GM12878 (cell line): ENCODE data around the gene ATG5. TPM values are rescaled to one million over a fixed set of nuclear protein-coding genes. Genes with fewer than 3 reads are reported as not detected.

Experiments used
- ATAC-seq: fragments of 200-7000 bp; cut with Tn5 transposase; 3 replicates; pipeline ENCODE4 v1.9.1; 2020; ENCODE audit warnings: mild to moderate bottlenecking, moderate library complexity
- BruUV-seq: library from RNA; stranded (reverse); fragments of 400-500 nt; replicated peaks from 2 replicates; lab custom pipeline; 2021; lab: Mats Ljungman, UMichigan
- CTCF ChIA-PET: fragments of 300-600 bp; sonication (Branson Sonifier 250); formaldehyde crosslinking; extraction: SDS; loops from one replicate; lab custom pipeline; 2021; ENCODE audit warnings: inconsistent platforms; lab: Yijun Ruan, JAX
- POLR2A ChIA-PET: fragments of 350-600 bp; formaldehyde crosslinking; extraction: SDS; loops from one replicate; lab custom pipeline; 2021; ENCODE audit warnings: inconsistent platforms; lab: Charles Lee
- RAD21 ChIA-PET: fragments of 300-600 bp; sonication (Branson Sonifier 250); formaldehyde crosslinking; loops from one replicate; lab custom pipeline; 2023; ENCODE audit warnings: antibody characterized with exemption; ENCODE audit not compliant: unreplicated experiment; lab: Charles Lee
- SMC1A ChIA-PET: fragments of 300-600 bp; sonication (Branson Sonifier 250); formaldehyde crosslinking; loops from one replicate; lab custom pipeline; 2023; ENCODE audit not compliant: unreplicated experiment, uncharacterized antibody; lab: Charles Lee
- DNase-seq: peaks from one replicate; pipeline ENCODE4 v3.0.0-alpha.2; 2011; ENCODE audit warnings: low read depth, low spot score
- FAIRE-seq: peaks from 3 replicates; lab custom pipeline; 2011; peaks lifted over from hg19 to GRCh38; lab: Jason Lieb, UNC
- H2AFZ ChIP-seq: 2 replicates; pipeline ENCODE4 v1.6.0; 2011; ENCODE audit warnings: low read depth, low read length, control low read depth; ENCODE audit not compliant: control insufficient read depth
- H3K27ac ChIP-seq: 2 replicates; pipeline ENCODE4 v1.5.1; 2011; ENCODE audit warnings: control low read depth; ENCODE audit not compliant: control insufficient read depth, insufficient read depth
- H3K27me3 ChIP-seq, 2 experiments: replicated peaks in 1 of 2; 2 replicates each; pipeline versions ENCODE4 v1.6.0 to v1.6.1; 2011; ENCODE audit warnings: low read length in 1 of 2; ENCODE audit not compliant: control insufficient read depth in 2 of 2, insufficient read depth in 2 of 2
- H3K36me3 ChIP-seq, 2 experiments: 2 replicates each; pipeline ENCODE4 v1.5.1; 2011; ENCODE audit warnings: low read length in 1 of 2; ENCODE audit not compliant: control insufficient read depth in 2 of 2, insufficient read depth in 2 of 2
- H3K4me1 ChIP-seq: 2 replicates; pipeline ENCODE4 v1.6.1; 2011; ENCODE audit warnings: mild to moderate bottlenecking, low read length, moderate library complexity, mixed read lengths; ENCODE audit not compliant: control insufficient read depth, insufficient read depth
- H3K4me2 ChIP-seq: 2 replicates; pipeline ENCODE4 v1.6.0; 2011; ENCODE audit warnings: control low read depth; ENCODE audit not compliant: control insufficient read depth, insufficient read depth
- H3K4me3 ChIP-seq: fragments of 200-600 bp; sonication (generic); 2 replicates; pipeline ENCODE4 v1.5.1; 2016
- H3K79me2 ChIP-seq: 2 replicates; pipeline ENCODE4 v1.6.0; 2011; ENCODE audit warnings: low read length; ENCODE audit not compliant: control insufficient read depth, insufficient read depth
- H3K9ac ChIP-seq: 2 replicates; pipeline ENCODE4 v1.8.0; 2011; ENCODE audit warnings: low read length, control low read depth, mixed read lengths; ENCODE audit not compliant: control insufficient read depth, insufficient read depth
- H3K9me3 ChIP-seq: replicated peaks from 3 replicates; pipeline ENCODE4 v1.5.1; 2011; ENCODE audit warnings: mild to moderate bottlenecking, low read length; ENCODE audit not compliant: control insufficient read depth, insufficient read depth
- H4K20me1 ChIP-seq: 2 replicates; pipeline ENCODE4 v1.6.0; 2011; ENCODE audit not compliant: control insufficient read depth, insufficient read depth
- ESRRA ChIP-seq: IDR thresholded peaks from 2 replicates; pipeline ENCODE4 v1.6.1; 2012; ENCODE audit warnings: mild to moderate bottlenecking, low read length, improper control_type of control experiment
- EZH2 ChIP-seq: IDR thresholded peaks from 2 replicates; pipeline ENCODE4 v1.6.1; 2012; ENCODE audit warnings: low read depth, mild to moderate bottlenecking, control low read depth, inconsistent platforms, low read length, borderline replicate concordance; ENCODE audit not compliant: control insufficient read depth
- HDGF ChIP-seq: fragments of 450-650 bp; IDR thresholded peaks from 2 replicates; pipeline ENCODE4 v1.6.1; 2016; ENCODE audit warnings: antibody characterized with exemption
- IKZF2 ChIP-seq, 2 experiments: fragments of 450-650 bp; IDR thresholded peaks; 2 replicates each; pipeline ENCODE4 v1.6.1; 2017; ENCODE audit warnings: mild to moderate bottlenecking in 2 of 2, moderate library complexity in 2 of 2
- IRF4 ChIP-seq: IDR thresholded peaks from 2 replicates; pipeline ENCODE4 v1.6.1; 2011; ENCODE audit warnings: low read depth, low read length
- MYB ChIP-seq: fragments of 150-350 bp; IDR thresholded peaks from 2 replicates; pipeline ENCODE4 v1.6.1; 2014; ENCODE audit warnings: mild to moderate bottlenecking, low read depth, low read length, borderline replicate concordance
- NR2F1 ChIP-seq: fragments of 450-650 bp; conservative IDR thresholded peaks from 2 replicates; pipeline ENCODE4 v1.6.1; 2017; ENCODE audit warnings: mild to moderate bottlenecking
- PML ChIP-seq: IDR thresholded peaks from 2 replicates; pipeline ENCODE4 v1.6.1; 2012; ENCODE audit warnings: low read length, inconsistent platforms
- SRF ChIP-seq, 2 experiments: IDR thresholded peaks; 2 replicates each; pipeline ENCODE4 v1.6.1; 2011; ENCODE audit warnings: low read depth in 2 of 2, low read length in 2 of 2, mild to moderate bottlenecking in 1 of 2, moderate library complexity in 1 of 2
- TCF7 ChIP-seq: IDR thresholded peaks from 2 replicates; pipeline ENCODE4 v1.6.1; 2014; ENCODE audit warnings: antibody characterized with exemption, borderline replicate concordance
- ZBED1 ChIP-seq: IDR thresholded peaks from 2 replicates; pipeline ENCODE4 v1.6.1; 2016; ENCODE audit warnings: borderline replicate concordance
- WGBS: methylation state at CpG from one replicate; pipeline ENCODE4 v1.1.6; 2016; ENCODE audit warnings: low lambda C conversion rate; ENCODE audit not compliant: insufficient replicate concordance, insufficient coverage; ENCODE audit errors: missing lambda C conversion rate; 5-methylcytosine and 5-hydroxymethylcytosine counted together
- in situ Hi-C: fragments of 300-500 bp; cut with MboI; formaldehyde crosslinking; loops from 9 replicates; pipeline ENCODE4 v1.14.3; 2018; ENCODE audit warnings: mixed read lengths
- intact Hi-C: fragments of 100-400 bp; cut with micrococcal nuclease; formaldehyde crosslinking; loops from one replicate; pipeline ENCODE4 v1.14.2; 2022; ENCODE audit not compliant: unreplicated experiment
- polyA plus RNA-seq, 11 experiments: library from polyadenylated mRNA; depleted of rRNA in 4 of 11; unstranded in 6 of 11; stranded (reverse) in 5 of 11; fragments of >200 nt; fragmentation: Nextera tagmentation in 4 of 11; fragmentation: Illumina TruSeq in 1 of 11; extraction: Ambion mirVana in 4 of 11; extraction: Trizol in 1 of 11; gene quantifications; 1 replicate in 1 of 11; 2 replicates in 10 of 11; pipeline versions ENCODE4 v1.2.1 to v1.2.3, GENCODE V29; 2011 to 2016; ENCODE audit warnings: inconsistent platforms in 2 of 11, missing spikeins in 2 of 11, low read depth in 1 of 11
- total RNA-seq, 4 experiments: library from RNA; depleted of rRNA in 3 of 4; stranded (reverse); fragments of >200 nt in 3 of 4; fragmentation: Illumina TruSeq in 1 of 4; extraction: Trizol in 1 of 4; gene quantifications; 2 replicates each; pipeline versions ENCODE4 v1.2.1 to v1.2.3, GENCODE V29; 2013 to 2021
- TF ChIP-seq, protein P1 (sequence below): fragments of 450-650 bp; IDR thresholded peaks from 2 replicates; pipeline ENCODE4 v1.6.1; 2017; ENCODE audit warnings: antibody characterized with exemption, mild to moderate bottlenecking, moderate library complexity

The ATG5 gene
- total and polyA plus RNA-seq, 10 of the 15 experiments (the other 5 are each of a cell fraction or from before 2014, with no cell fraction given): 12.9 to 51.8 (median 23.9) TPM

DNA sequence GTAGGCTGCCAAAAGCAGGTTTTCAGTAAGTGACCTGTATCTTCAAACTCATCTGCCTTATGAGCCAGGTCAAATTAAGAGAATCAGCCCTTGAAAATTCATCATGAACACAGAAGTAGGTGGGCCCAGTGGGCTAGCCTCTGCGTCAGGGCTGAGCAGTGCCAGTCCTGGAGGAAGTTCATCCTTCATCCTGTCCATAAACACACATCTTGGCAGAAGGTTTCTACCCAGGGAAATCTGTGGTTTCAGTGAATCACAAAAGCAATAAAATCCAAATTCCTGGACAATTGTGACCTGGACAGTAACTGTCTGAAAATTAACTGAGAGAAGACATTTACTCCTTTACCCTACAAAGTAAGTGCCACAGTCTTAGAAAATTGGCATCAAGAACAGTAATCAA lies 72.4 kb downstream of the ATG5 start:
- ChIA-PET POLR2A (interaction anchor here (0.6 kb wide), 1 partner anchor 15 kb away, joined by 3 read pairs; no protein-coding TSS in a partner anchor), SMC1A (interaction anchor here (1.9 kb wide), 1 partner anchor 30 kb away, joined by 13 read pairs; no protein-coding TSS in a partner anchor), CTCF (interaction anchor here (1.6 kb wide), 1 partner anchor 163 kb away, joined by 4 read pairs; no protein-coding TSS in a partner anchor), RAD21 (no interaction called here)
- H3K4me2 ChIP-seq: no peak overlapping the region
- BruUV-seq: no TSS peak
- H3K4me1 ChIP-seq: no peaks in the 10 kb centered on the region
- in situ Hi-C loops (no loop called here), intact Hi-C loops (no loop called here)
- no peak for DNase-seq
- H3K27ac ChIP-seq: no peak overlapping the region
- no peak overlapping the region for H2AFZ ChIP-seq
- no peak for FAIRE-seq
- H3K9ac ChIP-seq: no peak overlapping the region
- no peaks in the 10 kb centered on the region for H3K27me3 ChIP-seq
- H3K4me3 ChIP-seq: no peak overlapping the region
- TF ChIP-seq NR2F1 (no peak), ZBED1 (no peak), PML (no peak), TCF7 (no peak), SRF (IDR thresholded peaks at IDR 0.05; ENCODE audit: low read depth in 2 of 2, low read length in 2 of 2) (no peak), MYB (no peak), HDGF (no peak), IKZF2 (IDR thresholded peaks at IDR 0.05) (no peak), IRF4 (no peak), EZH2 (no peak), ESRRA (no peak)
- TF ChIP-seq, protein P1, sequence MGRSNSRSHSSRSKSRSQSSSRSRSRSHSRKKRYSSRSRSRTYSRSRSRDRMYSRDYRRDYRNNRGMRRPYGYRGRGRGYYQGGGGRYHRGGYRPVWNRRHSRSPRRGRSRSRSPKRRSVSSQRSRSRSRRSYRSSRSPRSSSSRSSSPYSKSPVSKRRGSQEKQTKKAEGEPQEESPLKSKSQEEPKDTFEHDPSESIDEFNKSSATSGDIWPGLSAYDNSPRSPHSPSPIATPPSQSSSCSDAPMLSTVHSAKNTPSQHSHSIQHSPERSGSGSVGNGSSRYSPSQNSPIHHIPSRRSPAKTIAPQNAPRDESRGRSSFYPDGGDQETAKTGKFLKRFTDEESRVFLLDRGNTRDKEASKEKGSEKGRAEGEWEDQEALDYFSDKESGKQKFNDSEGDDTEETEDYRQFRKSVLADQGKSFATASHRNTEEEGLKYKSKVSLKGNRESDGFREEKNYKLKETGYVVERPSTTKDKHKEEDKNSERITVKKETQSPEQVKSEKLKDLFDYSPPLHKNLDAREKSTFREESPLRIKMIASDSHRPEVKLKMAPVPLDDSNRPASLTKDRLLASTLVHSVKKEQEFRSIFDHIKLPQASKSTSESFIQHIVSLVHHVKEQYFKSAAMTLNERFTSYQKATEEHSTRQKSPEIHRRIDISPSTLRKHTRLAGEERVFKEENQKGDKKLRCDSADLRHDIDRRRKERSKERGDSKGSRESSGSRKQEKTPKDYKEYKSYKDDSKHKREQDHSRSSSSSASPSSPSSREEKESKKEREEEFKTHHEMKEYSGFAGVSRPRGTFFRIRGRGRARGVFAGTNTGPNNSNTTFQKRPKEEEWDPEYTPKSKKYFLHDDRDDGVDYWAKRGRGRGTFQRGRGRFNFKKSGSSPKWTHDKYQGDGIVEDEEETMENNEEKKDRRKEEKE: no peak
- H3K36me3 ChIP-seq: no peaks in the 10 kb centered on the region
- ATAC-seq: no peak
- H3K9me3 ChIP-seq: no peaks in the 10 kb centered on the region
- H3K79me2 ChIP-seq: no peaks in the 10 kb centered on the region; the same call in none of the 2 replicates
- no peaks in the 10 kb centered on the region for H4K20me1 ChIP-seq
- WGBS: 94% methylated on average over 1 of the region's 1 CpG
